Measurements from ENCODE around the gene TNFRSF4. TPM values are rescaled to one million over a fixed set of nuclear protein-coding genes. Genes with fewer than 3 reads are reported as not detected.

TNFRSF4 gene
- total and polyA plus RNA-seq, 2 of the 8 experiments (the other 6 are each of a cell fraction or from before 2014, with no cell fraction given), result 0.06 TPM; not detected in 1

- peaks cover 2 to 34% (median 17%) of the 10 kb centered on the region in 4 experiments; a peak in 7 of 8 replicates for H3K36me3 ChIP-seq (ENCODE audit: control insufficient read depth in 2 of 4, insufficient read depth in 4 of 4, low read length in 3 of 4)
- WGBS, 2 experiments (ENCODE audit: extremely low coverage in 1 of 2, insufficient coverage in 1 of 2, insufficient read length in 1 of 2, insufficient replicate concordance in 2 of 2, low coverage in 1 of 2, low lambda C conversion rate in 2 of 2, missing lambda C conversion rate in 1 of 2), result 92% methylated on average over 12 of the region's 15 CpGs; no CpG with 5 or more reads in 1 of the 2 experiments
- no peak overlapping the region for H3K18ac ChIP-seq (ENCODE audit: extremely low read depth, low read length)
- TF ChIP-seq RNF2 (IDR thresholded peaks at IDR 0.05; ENCODE audit: borderline replicate concordance, low read depth, low read length, missing control alignments, poor library complexity, severe bottlenecking) (no peak), HDAC6 (IDR thresholded peaks at IDR 0.05; ENCODE audit: low read depth, low read length) (no peak), MAX (IDR thresholded peaks at IDR 0.05) (no peak), SIRT6 (IDR thresholded peaks at IDR 0.05; ENCODE audit: low read length) (no peak), SUZ12 (IDR thresholded peaks at IDR 0.05; ENCODE audit: low read length) (no peak), SIX5 (IDR thresholded peaks at IDR 0.05; ENCODE audit: low read depth, low read length) (no peak)
Measured at GRCh38 chr1:1223321-1223720, 9.4 kb upstream of the TNFRSF4 start.

More at GRCh38 chr1:1223321-1223720, 9.4 kb upstream of the TNFRSF4 start:
- Histone ChIP-seq H3K56ac (replicated peaks; ENCODE audit: insufficient read length, low read depth, low read length) (no peak overlapping the region), H4K5ac (ENCODE audit: insufficient read length, low read depth, low read length) (no peak overlapping the region), H2BK12ac (ENCODE audit: low read depth, low read length) (no peak overlapping the region), H3K4ac (replicated peaks; ENCODE audit: insufficient read length, low read depth, low read length) (no peak overlapping the region), H3K4me2 (ENCODE audit: insufficient read depth in 1 of 2, low read depth in 2 of 2, low read length in 2 of 2) (no peak overlapping the region), H3K27me3 (replicated peaks in 1 of 4; ENCODE audit: control insufficient read depth in 3 of 4, extremely low read depth in 1 of 4, insufficient read depth in 3 of 4, low read length in 3 of 4) (no peaks in the 10 kb centered on the region), H3K23ac (ENCODE audit: insufficient read length) (no peak overlapping the region), H2BK120ac (replicated peaks; ENCODE audit: low read depth, low read length) (no peak overlapping the region), H2AFZ (ENCODE audit: low read length) (no peak overlapping the region), H2BK15ac (ENCODE audit: low read length) (no peak overlapping the region), H3K4me1 (replicated peaks in 1 of 4; ENCODE audit: control insufficient read depth in 3 of 4, insufficient read depth in 4 of 4, low read length in 3 of 4) (no peaks in the 10 kb centered on the region), H2BK20ac (ENCODE audit: low read length) (no peak overlapping the region), H4K91ac (replicated peaks; ENCODE audit: insufficient read length, low read length) (no peak overlapping the region), H3K9ac (replicated peaks in 1 of 4; ENCODE audit: extremely low read depth in 1 of 4, low read depth in 3 of 4, low read length in 3 of 4) (no peak overlapping the region), H3K27ac (ENCODE audit: low read depth, low read length) (no peak overlapping the region), H3K79me2 (ENCODE audit: control insufficient read depth in 1 of 2, insufficient read depth in 2 of 2, low read length in 2 of 2) (peaks cover 0 to 11% of the 10 kb centered on the region in 2 experiments; a peak in 1 of 4 replicates), H3K79me1 (ENCODE audit: low read depth, low read length) (peaks cover 22% of the 10 kb centered on the region), H2AK5ac (ENCODE audit: low read depth, low read length) (no peak overlapping the region), H3K4me3 (ENCODE audit: extremely low read depth in 1 of 4, insufficient read depth in 2 of 4, low read depth in 3 of 4, low read length in 4 of 4) (no peak overlapping the region), H3K14ac (ENCODE audit: insufficient read length) (no peak overlapping the region), H4K8ac (ENCODE audit: extremely low read depth, insufficient read depth, low read length) (no peak overlapping the region), H2BK5ac (ENCODE audit: low read depth, low read length) (no peak overlapping the region), H3K9me3 (ENCODE audit: insufficient read depth in 2 of 2, low read depth in 1 of 2, low read length in 1 of 2) (no peaks in the 10 kb centered on the region), H3K23me2 (ENCODE audit: low read depth, low read length) (no peaks in the 10 kb centered on the region; the same call in 1 of the 2 replicates), H4K20me1 (replicated peaks in 1 of 2; ENCODE audit: control insufficient read depth in 1 of 2, insufficient read depth in 2 of 2, low read length in 2 of 2) (peaks cover 5 to 26% of the 10 kb centered on the region in 2 experiments)
- ChIA-PET POLR2A (ENCODE audit: partially characterized antibody) (interaction anchor here (1.8 kb wide), 1 partner anchor 8 kb away, joined by 5 read pairs; the partner anchor contains the start of genes B3GALT6 and SDF4), CTCF (ENCODE audit: partially characterized antibody) (interaction anchor here (1.4 to 6.2 kb wide), 3 partner anchors 16 to 101 kb away, joined by 3 to 28 read pairs (median 3); no protein-coding TSS in a partner anchor)
- no peak for DNase-seq (ENCODE audit: low read depth in 1 of 2, low spot score in 2 of 2)
- FAIRE-seq, result no peak
